Measurements from ENCODE around the gene ASL.
"Not testable (repeated sequence)": the region's sequence is repeated elsewhere in the genome, so short reads cannot be mapped to it uniquely, and the experiment has no call there.

ASL gene

DNA sequence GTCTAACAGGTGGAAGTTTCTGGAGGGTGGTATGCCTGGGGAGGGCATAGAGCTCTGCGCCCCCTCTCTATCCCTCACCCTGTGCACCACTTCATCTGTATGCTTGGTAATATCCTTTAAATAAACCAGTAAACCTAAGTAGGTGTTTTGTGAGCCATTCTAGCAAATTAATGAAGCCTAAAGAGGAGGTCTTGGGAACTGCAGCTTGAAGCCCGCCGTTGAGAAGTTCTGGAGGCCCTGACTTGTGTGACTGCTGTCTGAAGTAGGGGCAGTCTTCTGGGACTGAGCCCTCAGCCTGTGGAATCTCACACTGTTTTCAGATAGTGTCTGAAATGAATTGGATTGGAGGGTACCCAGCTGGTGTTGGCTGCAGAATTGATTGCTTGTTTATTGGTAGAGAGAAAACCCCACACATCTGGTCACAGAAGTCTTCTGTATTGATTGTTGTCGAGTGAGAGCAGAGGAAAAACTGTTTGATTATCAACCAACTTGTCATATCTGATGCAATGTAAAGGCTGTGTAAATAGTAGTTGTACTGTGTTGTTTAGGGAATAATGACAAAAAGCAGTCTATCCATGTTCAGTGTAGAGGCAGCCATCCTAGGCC lies 43.7 kb downstream of the ASL start:
- no peak for DNase-seq (ENCODE audit: low spot score)

DNA sequence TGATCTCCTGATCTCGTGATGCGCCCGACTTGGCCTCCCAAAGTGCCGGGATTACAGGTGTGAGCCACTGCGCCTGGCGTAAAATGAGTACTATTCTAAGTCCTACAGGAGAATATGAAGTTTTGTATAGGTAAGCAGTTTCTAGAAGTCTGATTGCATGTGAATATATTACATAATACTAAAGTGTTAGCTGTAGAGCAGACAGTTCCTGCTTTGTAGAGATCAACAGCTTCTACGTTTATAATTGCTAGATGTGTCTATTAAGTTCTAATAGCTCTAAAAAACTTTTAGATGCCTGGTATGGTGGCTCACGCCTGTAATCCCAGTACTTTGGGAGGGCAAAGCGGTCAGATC lies 47.5 kb downstream of the ASL start:
- DNase-seq (ENCODE audit: low spot score): no peak

DNA sequence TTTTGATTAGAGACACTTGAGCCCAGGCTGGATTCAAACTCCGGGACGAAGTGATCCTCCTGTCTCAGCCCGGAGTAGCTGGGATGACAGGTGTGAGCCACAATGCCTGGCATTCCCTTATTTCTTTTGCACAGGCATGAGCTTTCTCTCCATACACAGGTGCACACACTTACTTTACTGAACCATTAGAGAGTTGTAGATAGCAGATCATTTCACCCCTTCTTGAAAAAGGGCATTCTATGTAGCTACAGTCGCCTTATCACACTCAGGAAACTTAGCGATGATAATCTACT lies 48.9 kb downstream of the ASL start:
- not testable (repeated sequence) for DNase-seq (ENCODE audit: low spot score)

DNA sequence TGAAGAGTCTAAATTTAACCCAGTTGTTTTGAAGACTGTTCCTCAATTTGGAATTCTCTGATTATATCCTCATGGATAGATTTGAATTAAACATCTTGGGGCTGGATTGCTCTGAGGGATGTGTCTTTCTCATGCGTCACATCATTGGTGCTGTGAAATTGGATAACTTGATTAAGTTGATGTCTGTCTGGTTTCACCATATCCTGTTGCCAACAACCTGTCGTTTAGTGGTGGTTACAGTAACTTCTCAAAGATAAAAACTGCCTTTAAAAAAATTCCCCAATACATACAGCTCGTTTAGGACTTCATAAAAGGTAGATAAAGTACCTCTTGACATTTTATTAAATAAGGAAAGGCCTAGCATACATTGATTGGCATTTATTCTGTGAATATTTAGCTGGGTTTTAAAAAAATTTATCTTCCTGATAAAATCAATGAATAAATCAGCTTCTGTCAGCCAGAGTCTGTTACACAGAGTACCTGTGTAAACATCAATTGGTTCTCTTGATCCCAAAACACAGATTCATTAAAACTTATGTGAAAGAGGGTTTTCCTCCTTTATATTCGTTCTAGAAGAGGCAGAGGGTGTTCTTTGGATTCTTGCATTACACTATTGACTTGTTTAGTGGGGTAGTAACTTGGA lies 49.6 kb downstream of the ASL start:
- DNase-seq (ENCODE audit: low spot score): no peak

DNA sequence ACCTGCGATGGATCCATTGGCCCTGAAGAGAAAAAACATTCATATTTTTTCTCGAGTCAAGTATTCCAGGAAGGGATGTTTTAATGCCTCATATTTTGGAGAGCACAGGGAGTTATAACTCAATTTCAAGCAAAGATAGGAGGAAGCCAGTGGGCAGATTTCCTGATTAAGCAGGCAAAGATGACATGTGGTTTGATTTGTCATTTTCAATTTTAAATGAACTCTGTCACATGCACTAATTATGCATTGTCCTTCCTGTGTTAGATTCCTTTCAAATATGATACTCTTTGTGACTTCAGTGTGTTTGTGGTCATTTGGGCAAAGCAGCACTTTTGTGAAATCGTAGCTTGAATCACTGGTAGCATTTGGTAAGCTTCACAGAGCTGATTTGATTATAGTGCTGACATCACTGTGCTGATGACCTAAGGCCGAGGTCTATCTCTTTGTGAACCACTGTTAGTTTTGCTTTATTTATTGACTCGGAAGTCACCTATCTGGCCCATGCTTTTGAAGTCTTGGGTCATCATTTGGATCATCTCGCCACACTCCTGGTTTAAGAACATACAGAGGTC lies 50.2 kb downstream of the ASL start:
- not testable (repeated sequence) for DNase-seq (ENCODE audit: low spot score)

DNA sequence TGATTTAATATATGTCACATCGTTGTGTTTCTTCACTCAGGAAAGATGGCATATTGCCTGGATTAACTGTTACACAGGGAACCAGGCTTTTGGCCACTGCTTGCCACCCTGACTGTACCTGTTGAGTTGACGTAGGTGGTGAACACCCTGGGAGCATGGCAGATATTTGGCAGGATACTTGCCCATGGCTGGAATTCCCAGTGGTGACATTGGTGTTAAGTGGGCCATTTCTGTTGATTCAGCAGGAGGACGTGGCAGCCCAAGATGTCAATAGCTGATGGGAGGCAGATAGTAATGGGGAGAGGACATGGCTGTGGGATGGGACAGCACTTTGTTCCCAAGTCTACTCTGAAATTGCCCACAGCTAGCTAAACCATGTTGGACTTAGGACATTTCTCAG lies 51.6 kb downstream of the ASL start:
- not testable (repeated sequence) for DNase-seq (ENCODE audit: low spot score)

DNA sequence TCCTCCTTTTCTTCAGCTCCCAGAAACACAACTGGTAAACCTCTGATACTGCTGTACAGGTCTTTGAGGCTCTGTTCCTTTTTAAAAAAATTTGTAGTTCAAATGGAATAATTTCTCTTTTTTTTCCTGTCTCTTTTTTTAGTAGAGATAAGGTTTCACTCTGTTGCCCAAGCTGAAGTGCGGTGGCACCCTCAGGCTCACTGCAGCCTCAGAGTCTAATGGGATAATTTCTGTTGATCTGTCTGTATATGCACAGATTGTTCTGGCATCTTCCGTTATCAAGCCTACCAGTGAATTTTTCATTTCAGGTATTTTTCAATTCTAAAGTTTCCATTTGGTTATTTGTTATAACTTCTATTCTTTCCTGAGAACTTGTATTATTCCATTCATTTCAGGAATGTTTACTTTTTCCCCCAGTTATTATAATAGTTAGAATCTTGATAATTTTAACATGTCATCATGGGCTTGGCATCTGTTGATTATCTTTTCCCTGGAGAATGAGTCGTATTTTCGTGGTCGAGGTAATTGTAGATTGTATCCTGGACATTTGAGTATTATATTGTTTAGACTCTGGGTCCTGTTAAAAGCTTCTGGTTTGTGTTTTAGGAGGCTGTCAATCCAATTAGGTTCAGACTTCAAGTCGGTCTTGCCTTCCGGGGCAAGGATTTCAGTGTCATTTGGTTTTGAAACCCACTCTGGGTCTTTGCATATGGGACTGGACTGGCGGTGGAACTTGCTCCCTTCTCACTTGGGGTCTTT lies 63.6 kb downstream of the ASL start:
- DNase-seq (ENCODE audit: low spot score): no peak

DNA sequence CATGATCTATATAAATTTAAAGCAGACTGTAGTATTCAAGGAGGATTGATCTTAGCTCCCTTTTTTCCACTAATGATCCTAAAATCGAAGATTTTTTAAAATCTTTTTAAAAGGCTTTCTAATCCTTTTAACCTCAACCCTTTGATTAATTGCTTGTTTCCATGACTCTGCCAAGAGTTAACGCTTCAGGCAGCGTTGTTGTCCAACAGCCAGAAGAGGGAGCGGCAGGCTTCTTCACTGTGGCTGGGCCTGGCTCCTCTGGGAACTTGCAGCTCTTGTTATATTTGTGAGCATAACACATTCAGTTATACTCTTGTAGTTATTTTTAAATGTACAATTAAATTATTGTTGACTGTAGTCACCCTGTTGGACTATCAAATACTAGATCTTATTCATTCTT lies 65.3 kb downstream of the ASL start:
- peak; percentile 50 for DNase-seq (ENCODE audit: low spot score)

DNA sequence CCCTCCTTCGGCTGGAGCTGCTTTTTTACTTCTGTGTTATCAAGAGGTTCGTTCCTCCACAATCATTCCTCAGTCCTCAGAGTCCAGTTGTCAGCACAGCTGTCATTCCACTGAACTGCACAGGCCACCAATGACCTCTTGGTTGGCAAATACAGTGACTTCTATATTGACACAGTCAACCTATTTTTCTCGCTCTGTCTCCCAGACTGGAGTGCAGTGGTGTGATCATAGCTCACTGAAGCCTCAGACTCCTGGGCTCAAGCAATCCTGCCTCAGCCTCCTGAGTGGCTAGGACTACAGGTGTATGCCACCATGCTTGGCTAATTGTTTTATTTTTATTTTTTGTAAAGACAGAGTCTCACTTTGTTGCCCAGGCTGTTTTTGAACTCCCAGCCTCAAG lies 66.7 kb downstream of the ASL start:
- DNase-seq (ENCODE audit: low spot score): no peak

DNA sequence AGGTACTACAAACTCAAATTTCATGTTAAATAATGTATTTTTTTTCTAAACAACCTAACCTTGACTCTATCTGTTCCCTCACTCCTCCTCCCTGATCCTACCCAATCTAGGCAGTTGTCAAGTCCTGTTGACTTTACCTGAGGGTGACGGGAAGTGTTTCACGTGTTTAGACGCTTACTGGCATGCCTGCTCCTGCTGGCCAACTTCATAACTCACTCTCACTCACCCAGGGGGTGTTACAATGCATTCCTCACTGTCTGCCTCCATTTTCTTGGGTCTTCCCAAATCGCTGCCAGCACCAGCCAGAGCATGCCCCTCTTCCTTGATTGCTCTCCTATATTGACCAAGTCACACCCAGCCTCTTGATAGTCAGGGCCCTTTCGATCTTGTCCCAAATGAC lies 67.4 kb downstream of the ASL start:
- DNase-seq (ENCODE audit: low spot score): no peak

Measured in hepatic stellate cell (primary cell).